Gastrocnemius medialis (tissue), 4 donors: ENCODE measurements around the gene LIPE.

Experiments used
- CTCF ChIP-seq, 5 experiments: fragments of 450-650 bp in 3 of 5; fragments of 200-600 bp in 2 of 5; sonication (generic) in 2 of 5; IDR thresholded peaks in 4 of 5; conservative IDR thresholded peaks in 1 of 5; 1 replicate in 4 of 5; 2 replicates in 1 of 5; pipeline ENCODE4 v1.5.1; 2016 to 2019; ENCODE audit warnings: antibody characterized with exemption in 5 of 5, mild to moderate bottlenecking in 3 of 5, moderate library complexity in 3 of 5
- POLR2A ChIP-seq, 2 donors: fragments of 450-650 bp; IDR thresholded peaks; one replicate each; pipeline ENCODE4 v1.6.1; 2017; ENCODE audit warnings: antibody characterized with exemption in 2 of 2, mild to moderate bottlenecking in 2 of 2, moderate library complexity in 2 of 2

- TF ChIP-seq POLR2A (IDR thresholded peaks at IDR 0.05) (no peak), CTCF (IDR thresholded peaks at IDR 0.05 in 4 of 5, conservative IDR thresholded peaks at IDR 0.05 in 1 of 5) (no peak)
Observed at GRCh38 chr19:42412227-42412626, 15.0 kb downstream of the LIPE start.
